Brain microvascular endothelial cell (primary cell): ENCODE measurements around the gene URAD.

Source experiments
- DNase-seq: peaks from one replicate; pipeline ENCODE4 v3.0.0-alpha.2; 2020
- H3K27ac ChIP-seq: fragments of 250-450 bp; sonication (Bioruptor Pico); 2 replicates; pipeline ENCODE4 v1.5.1; 2020; ENCODE audit warnings: mild to moderate bottlenecking, moderate library complexity
- H3K27me3 ChIP-seq: fragments of 250-450 bp; sonication (Bioruptor Pico); replicated peaks from 2 replicates; pipeline ENCODE4 v1.5.1; 2020; ENCODE audit warnings: mild to moderate bottlenecking
- H3K36me3 ChIP-seq: fragments of 250-450 bp; sonication (Bioruptor Pico); replicated peaks from 2 replicates; pipeline ENCODE4 v1.5.1; 2020; ENCODE audit warnings: mild to moderate bottlenecking
- H3K4me3 ChIP-seq: 2 replicates; pipeline ENCODE4 v1.5.1; 2011; ENCODE audit warnings: low read depth, mild to moderate bottlenecking, control low read depth, low read length, moderate library complexity
- CTCF ChIP-seq: IDR thresholded peaks from 2 replicates; pipeline ENCODE4 v1.5.1; 2011; ENCODE audit warnings: low read depth, mild to moderate bottlenecking, moderate library complexity, low read length, control low read depth, inconsistent platforms; ENCODE audit errors: missing control alignments
- in situ Hi-C: cut with HindIII; loops from 2 replicates; pipeline ENCODE4 v1.10.0; 2017; ENCODE audit warnings: low sequenced_read_pairs, low pct_ligation_motif_present

Gene URAD

DNA sequence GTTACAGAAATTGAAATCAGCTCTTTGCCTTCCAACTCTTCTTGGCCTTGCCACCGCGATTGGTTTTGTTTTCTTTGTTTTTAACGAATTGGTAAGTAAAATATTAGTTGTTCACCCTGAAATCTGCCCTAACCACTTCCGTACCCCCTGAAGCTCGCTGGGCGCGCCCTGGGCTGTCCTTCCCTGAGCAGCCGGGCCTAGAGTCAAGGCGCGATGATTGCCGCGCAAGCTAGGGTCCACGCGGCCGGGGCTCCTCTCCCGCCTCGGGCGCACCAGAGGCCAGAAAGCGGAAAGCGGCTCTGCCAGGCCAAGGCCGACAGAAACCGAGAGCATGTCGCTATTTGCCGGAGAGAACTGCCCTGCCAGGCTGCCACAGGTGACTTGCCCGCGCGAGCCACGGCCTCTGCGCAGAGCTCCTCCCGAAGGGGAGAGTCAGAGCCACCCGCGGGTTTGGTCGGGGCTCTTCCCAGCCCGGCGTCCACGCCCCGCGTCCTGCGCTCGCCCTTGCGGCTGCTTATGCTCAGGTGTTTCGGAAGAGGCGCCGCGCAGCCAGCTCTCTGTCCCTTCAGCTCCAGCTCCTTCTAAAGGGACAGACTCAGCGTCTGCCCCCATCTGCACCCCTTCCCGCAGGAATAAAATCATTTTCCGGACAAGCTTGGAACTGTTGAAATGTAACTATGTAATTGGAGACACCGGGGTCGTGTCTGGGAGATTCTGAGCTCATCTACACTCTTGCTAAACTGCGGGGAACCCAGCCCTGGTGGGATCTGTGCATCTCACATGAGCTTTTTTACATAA lies 12.7 kb downstream of the URAD start:
- no peak overlapping the region for H3K27ac ChIP-seq
- peaks cover 96% of the 10 kb centered on the region for H3K27me3 ChIP-seq
- DNase-seq = no peak
- TF ChIP-seq CTCF = no peak
- H3K4me3 ChIP-seq = no peak overlapping the region
- H3K36me3 ChIP-seq = no peaks in the 10 kb centered on the region
- in situ Hi-C loops = no loop called here

GRCh38 chr13:27973961-27974662 lies 14.4 kb downstream of the URAD start:
- in situ Hi-C loops = no loop called here
- Histone ChIP-seq H3K36me3 (no peaks in the 10 kb centered on the region), H3K27ac (no peak overlapping the region), H3K4me3 (no peak overlapping the region), H3K27me3 (peaks cover 96% of the 10 kb centered on the region)
- no peak for TF ChIP-seq CTCF
- no peak for DNase-seq

DNA sequence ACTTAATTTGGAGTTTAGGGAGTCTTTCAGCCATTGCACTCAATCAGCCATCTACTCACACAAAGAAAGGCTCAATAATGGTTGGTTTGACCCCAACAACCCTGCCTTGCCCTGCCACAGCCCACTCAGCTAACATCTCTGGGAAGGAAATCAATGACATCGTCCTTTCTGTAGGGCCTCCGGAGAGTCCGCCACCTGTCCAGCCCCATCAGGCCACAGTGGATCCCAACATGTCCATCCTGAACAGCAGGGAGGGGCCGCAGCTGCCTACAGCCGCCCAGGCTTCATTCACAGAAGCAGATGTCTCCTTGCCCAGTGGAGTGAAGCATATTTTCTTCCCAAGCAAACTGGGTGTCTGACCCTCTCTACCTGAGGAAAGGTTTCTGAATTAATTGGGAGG lies 15.2 kb downstream of the URAD start:
- in situ Hi-C loops = no loop called here
- H3K4me3 ChIP-seq = no peak overlapping the region
- DNase-seq = no peak
- no peak for TF ChIP-seq CTCF
- H3K27me3 ChIP-seq = peaks cover 98% of the 10 kb centered on the region
- H3K27ac ChIP-seq = no peak overlapping the region
- no peaks in the 10 kb centered on the region for H3K36me3 ChIP-seq

DNA sequence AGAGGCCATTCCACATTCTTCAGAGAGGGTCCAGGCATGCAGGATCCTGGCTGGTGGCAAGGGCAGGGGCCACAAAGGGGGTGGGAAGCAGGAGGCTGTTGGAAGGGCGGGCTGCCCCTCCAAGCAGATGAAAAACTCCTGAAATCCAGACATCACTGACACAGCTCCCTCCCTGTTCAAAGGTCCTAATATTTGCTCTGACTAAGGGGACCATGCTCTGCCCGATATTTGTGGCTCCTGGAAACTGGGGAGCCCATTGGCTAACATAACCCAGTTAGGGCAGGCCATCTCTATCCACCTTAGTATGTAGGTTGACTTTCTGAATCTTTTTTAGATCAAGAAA lies 16.0 kb downstream of the URAD start:
- in situ Hi-C loops = no loop called here
- Histone ChIP-seq H3K36me3 (no peaks in the 10 kb centered on the region), H3K27me3 (peaks cover 98% of the 10 kb centered on the region), H3K27ac (no peak overlapping the region), H3K4me3 (no peak overlapping the region)
- TF ChIP-seq CTCF = no peak
- no peak for DNase-seq

DNA sequence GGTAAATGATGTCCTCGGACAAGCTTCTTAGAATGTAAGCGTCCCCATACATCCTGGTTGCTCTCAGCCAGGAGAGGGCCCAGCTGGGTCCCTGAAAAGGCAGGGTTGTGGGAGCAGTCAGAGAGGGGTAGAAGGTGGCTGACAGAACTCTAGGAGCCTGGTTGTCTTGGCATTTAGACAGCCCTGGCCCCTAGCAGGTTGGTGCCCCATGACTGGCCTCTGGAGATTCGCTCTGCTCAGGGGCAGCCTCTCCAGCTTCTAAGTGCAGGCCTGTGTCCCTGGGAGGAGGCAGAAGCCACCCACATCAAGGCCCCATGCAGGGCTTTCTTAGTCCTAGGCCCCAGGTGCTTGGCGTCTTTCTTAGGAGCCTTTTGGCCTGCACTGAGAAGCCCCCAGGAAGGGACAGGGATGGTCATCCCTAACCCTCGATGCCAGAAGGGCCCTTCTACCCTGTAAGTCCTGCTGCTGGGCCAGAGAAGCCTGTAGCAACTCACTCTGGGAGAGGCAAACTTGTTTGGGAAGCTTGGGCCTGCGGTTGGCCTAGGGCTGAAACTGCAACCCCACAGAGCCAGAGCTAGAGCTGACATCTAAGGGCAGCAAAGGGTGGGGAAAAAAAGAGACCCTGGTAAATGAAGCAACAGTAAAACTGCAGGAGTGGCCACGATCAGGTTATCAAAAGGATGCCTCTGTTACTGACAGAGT lies 16.6 kb downstream of the URAD start:
- no peak for DNase-seq
- Histone ChIP-seq H3K4me3 (no peak overlapping the region), H3K27me3 (peaks cover 99% of the 10 kb centered on the region), H3K27ac (no peak overlapping the region), H3K36me3 (no peaks in the 10 kb centered on the region)
- in situ Hi-C loops = no loop called here
- TF ChIP-seq CTCF = no peak
